SK-N-MC (cell line): Measurements from ENCODE around the gene PCLO.

Experiments
- EZH2 ChIP-seq: fragments of 200-600 bp; sonication (generic); IDR thresholded peaks from one replicate; pipeline ENCODE4 v1.6.1; 2017; ENCODE audit warnings: antibody characterized with exemption
- POLR2AphosphoS5 ChIP-seq: IDR thresholded peaks from 2 replicates; pipeline ENCODE4 v1.6.1; 2012; ENCODE audit warnings: mild to moderate bottlenecking, low read depth, low read length, borderline replicate concordance

- no peak for TF ChIP-seq EZH2
- no peak for TF ChIP-seq POLR2AphosphoS5
Measured at GRCh38 chr7:82715344-82715743, 447.3 kb downstream of the PCLO start.
